Stimulated activated CD8-positive, alpha-beta memory T cell treated with anti-CD3 and anti-CD28 coated beads, Interleukin-12 subunit alpha, Interleukin-12 subunit beta, amount 100 ng/mL, for 24 hours (primary cell): Measurements from ENCODE around the gene PRKD3.
"Not testable (repeated sequence)": the region's sequence is repeated elsewhere in the genome, so short reads cannot be mapped to it uniquely, and the experiment has no call there.

Experiments used
- DNase-seq: peaks from one replicate; pipeline ENCODE4 v3.0.0-alpha.2; 2020; ENCODE audit errors: extremely low read depth

Gene PRKD3

GRCh38 chr2:37316181-37316580 lies 8.5 kb downstream of the PRKD3 start:
- DNase-seq: no peak

- DNase-seq: no peak
Observed at GRCh38 chr2:37315364-37315763, 9.3 kb downstream of the PRKD3 start.

GRCh38 chr2:37307500-37307899 lies 17.1 kb downstream of the PRKD3 start:
- no peak for DNase-seq

- no peak for DNase-seq
Observed at GRCh38 chr2:37306024-37306423, 18.6 kb downstream of the PRKD3 start.

GRCh38 chr2:37302701-37303252 lies 21.9 kb downstream of the PRKD3 start:
- DNase-seq: no peak

GRCh38 chr2:37301408-37301807 lies 23.2 kb downstream of the PRKD3 start:
- DNase-seq: no peak

- no peak for DNase-seq
Observed at GRCh38 chr2:37300578-37300977, 24.1 kb downstream of the PRKD3 start.

GRCh38 chr2:37300146-37300545 lies 24.5 kb downstream of the PRKD3 start:
- DNase-seq: no peak

GRCh38 chr2:37297632-37298031 lies 27.0 kb downstream of the PRKD3 start:
- no peak for DNase-seq

GRCh38 chr2:37295469-37296073 lies 29.1 kb downstream of the PRKD3 start:
- no peak for DNase-seq

- not testable (repeated sequence) for DNase-seq
Observed at GRCh38 chr2:37294858-37295257, 29.8 kb downstream of the PRKD3 start.

GRCh38 chr2:37291680-37292079 lies 33.0 kb downstream of the PRKD3 start:
- no peak for DNase-seq

- DNase-seq: no peak
Observed at GRCh38 chr2:37287966-37288365, 36.7 kb downstream of the PRKD3 start.

GRCh38 chr2:37284381-37284780 lies 40.3 kb downstream of the PRKD3 start:
- DNase-seq: no peak

- DNase-seq: no peak
Observed at GRCh38 chr2:37283207-37283606, 41.4 kb downstream of the PRKD3 start.

GRCh38 chr2:37282746-37283145 lies 41.9 kb downstream of the PRKD3 start:
- DNase-seq: no peak

GRCh38 chr2:37281916-37282315 lies 42.7 kb downstream of the PRKD3 start:
- no peak for DNase-seq

GRCh38 chr2:37276291-37276690 lies 48.3 kb downstream of the PRKD3 start:
- no peak for DNase-seq
